ENCODE results near the gene PRPH2.

DNA sequence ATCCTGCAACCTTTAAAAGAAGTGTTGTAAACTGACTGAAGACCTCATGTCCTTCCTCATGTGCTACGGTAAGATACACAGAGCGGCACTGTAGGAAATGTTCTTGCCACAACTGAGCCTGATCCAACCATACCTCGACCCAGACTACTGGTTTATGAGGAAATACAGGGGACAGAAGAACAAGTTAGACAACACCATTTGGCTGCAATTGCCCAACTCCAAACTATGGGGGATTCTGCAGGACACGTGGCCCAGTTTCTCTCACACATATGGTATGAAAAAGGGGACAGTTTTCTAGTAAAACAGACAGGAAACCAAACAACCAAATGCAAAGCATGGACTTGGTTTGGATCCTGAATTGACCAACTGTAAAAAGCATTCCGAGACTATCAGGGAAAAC lies 10.5 kb downstream of the PRPH2 start:
- TF ChIP-seq, protein P1, sequence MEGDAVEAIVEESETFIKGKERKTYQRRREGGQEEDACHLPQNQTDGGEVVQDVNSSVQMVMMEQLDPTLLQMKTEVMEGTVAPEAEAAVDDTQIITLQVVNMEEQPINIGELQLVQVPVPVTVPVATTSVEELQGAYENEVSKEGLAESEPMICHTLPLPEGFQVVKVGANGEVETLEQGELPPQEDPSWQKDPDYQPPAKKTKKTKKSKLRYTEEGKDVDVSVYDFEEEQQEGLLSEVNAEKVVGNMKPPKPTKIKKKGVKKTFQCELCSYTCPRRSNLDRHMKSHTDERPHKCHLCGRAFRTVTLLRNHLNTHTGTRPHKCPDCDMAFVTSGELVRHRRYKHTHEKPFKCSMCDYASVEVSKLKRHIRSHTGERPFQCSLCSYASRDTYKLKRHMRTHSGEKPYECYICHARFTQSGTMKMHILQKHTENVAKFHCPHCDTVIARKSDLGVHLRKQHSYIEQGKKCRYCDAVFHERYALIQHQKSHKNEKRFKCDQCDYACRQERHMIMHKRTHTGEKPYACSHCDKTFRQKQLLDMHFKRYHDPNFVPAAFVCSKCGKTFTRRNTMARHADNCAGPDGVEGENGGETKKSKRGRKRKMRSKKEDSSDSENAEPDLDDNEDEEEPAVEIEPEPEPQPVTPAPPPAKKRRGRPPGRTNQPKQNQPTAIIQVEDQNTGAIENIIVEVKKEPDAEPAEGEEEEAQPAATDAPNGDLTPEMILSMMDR (IDR thresholded peaks at IDR 0.05), result no peak
- no peak for TF ChIP-seq POLR2A (IDR thresholded peaks at IDR 0.05)

All from thyroid gland (tissue), 4 donors.